ENCODE results near the gene MEGF11.

Gene MEGF11

DNA sequence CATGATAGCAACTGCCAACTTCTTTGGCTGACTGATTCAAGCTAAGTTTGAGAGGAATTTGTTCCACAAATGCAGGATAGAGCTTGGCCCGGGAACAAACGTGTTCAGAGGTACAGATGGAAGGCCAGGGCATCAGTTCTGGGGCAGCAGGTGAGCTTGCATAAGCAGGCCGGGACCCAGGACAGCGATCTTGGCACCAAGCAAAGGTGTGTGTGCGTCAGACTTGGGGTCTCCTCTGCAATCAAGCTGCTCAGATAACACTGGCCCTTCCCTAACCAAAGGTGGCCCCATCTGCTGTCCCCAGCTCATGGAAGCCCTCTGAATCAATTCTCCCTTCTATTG is 155.6 kb downstream of the MEGF11 start:
- no peaks in the 10 kb centered on the region for H3K9me3 ChIP-seq (ENCODE audit: low read length)
- no peaks in the 10 kb centered on the region for H3K36me3 ChIP-seq (ENCODE audit: insufficient read depth, low read length)
- H3K27me3 ChIP-seq (ENCODE audit: insufficient read depth, low read length) = peaks cover 29% of the 10 kb centered on the region
- H3K4me3 ChIP-seq (ENCODE audit: low read length) = no peak overlapping the region
- no peaks in the 10 kb centered on the region for H3K4me1 ChIP-seq (ENCODE audit: insufficient read depth, low read length)
- no peak overlapping the region for H2AFZ ChIP-seq (ENCODE audit: low read depth, low read length)

DNA sequence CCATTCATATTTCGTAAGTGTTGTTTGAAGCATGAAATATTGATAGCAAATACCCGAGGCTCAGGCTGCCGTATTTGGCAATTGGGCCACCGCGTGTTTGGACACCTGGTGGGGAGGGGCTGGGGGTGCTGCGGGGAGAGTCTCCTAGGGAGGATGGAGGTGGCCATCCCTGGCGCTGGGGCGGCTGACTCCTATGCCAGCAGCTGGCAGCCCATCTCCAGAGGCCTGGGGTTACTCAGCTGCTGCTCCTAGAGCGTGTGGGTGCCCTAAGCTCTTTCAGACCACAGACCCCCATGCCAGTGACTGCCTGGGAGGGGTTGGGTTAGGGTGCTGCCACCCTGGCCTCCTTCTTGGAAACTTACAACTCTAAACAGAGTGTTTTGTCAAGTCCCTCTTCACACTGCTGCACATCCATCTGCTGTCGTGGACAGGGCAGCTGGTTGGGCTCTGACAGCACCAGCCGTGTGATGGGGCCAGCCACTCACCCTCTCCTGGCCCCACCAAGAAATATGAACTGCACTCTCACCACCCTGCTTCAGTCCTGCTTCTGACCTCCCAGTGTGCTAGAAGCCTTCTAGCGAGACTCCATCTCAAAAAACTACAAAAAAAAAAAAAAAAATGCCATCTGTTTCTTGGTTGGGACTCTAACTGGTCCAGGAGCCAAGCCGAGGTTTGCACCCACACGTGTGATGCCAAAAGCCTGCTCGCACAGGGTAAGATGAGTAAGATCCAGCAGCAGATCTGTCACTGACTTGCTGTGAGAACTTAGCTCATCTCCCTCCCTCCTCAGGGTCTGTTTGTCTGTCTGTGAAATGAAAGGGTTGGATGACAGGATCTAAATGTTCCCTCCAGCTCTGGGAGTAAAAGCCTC is 156.2 kb downstream of the MEGF11 start:
- Histone ChIP-seq H3K27me3 (ENCODE audit: insufficient read depth, low read length) (peaks cover 29% of the 10 kb centered on the region), H3K36me3 (ENCODE audit: insufficient read depth, low read length) (no peaks in the 10 kb centered on the region), H3K4me3 (ENCODE audit: low read length) (no peak overlapping the region), H3K9me3 (ENCODE audit: low read length) (no peaks in the 10 kb centered on the region), H3K4me1 (ENCODE audit: insufficient read depth, low read length) (no peaks in the 10 kb centered on the region), H2AFZ (ENCODE audit: low read depth, low read length) (no peak overlapping the region)

DNA sequence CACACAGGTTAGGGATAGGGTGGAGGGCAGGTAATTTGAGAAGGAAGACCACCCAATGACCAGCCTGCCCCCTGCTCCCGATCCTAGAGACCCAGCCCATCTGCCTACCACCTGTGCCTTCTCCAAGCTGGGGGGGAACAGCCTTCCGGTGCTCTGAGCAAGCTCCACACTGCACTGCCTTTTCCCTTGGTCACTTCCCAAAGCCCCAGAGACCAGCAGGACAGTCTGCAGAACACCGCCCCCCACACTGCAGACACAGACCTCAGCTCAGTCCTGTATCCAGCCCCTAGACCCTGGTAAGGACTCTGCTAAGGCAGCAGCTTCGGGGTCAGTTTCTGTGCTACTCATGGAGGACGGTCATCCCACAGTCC is 156.9 kb downstream of the MEGF11 start:
- Histone ChIP-seq H2AFZ (ENCODE audit: low read depth, low read length) (no peak overlapping the region), H3K4me3 (ENCODE audit: low read length) (no peak overlapping the region), H3K27me3 (ENCODE audit: insufficient read depth, low read length) (peaks cover 29% of the 10 kb centered on the region), H3K36me3 (ENCODE audit: insufficient read depth, low read length) (no peaks in the 10 kb centered on the region), H3K9me3 (ENCODE audit: low read length) (no peaks in the 10 kb centered on the region), H3K4me1 (ENCODE audit: insufficient read depth, low read length) (no peaks in the 10 kb centered on the region)

DNA sequence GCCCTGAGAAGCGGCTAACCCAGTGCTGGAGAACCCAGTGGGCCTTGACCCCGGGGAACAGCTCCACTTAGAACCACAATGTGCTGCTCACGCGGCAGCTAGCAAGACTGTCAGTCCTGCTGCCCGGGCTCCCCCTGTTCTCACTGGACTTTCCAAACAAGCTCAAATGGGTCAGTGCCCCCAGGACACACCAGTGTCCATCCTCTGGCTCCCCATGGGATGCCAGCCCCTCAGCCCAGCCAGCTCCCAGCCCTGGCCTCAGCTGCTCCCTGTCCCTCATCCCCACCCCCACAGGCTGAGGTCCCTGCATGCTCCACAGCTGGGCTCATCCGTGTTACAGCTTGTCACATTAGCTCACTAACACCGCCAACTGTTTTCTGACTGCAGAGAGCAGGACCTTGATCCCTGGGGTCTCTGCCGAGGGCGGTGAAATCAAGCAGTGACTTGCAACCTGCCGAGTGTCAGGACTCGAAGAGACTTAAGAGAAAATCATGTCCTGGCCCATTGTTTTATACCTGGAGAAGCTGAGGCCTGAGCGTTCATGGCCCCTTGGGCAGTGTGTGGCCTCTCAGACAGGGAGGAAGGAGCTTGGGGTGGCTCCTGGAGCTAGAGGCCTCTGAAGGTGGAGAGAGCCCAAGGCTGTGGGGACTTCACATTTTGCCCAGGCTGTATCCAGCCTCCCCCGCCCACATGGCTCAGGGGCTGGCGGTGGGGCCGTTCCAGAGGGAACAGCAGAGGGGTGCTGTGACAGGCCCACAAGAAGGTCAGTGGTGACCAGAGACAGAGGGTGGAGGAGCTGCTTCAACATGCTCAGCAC is 157.5 kb downstream of the MEGF11 start:
- Histone ChIP-seq H3K27me3 (ENCODE audit: insufficient read depth, low read length) (peaks cover 29% of the 10 kb centered on the region), H3K4me3 (ENCODE audit: low read length) (no peak overlapping the region), H2AFZ (ENCODE audit: low read depth, low read length) (no peak overlapping the region), H3K36me3 (ENCODE audit: insufficient read depth, low read length) (no peaks in the 10 kb centered on the region), H3K9me3 (ENCODE audit: low read length) (no peaks in the 10 kb centered on the region), H3K4me1 (ENCODE audit: insufficient read depth, low read length) (no peaks in the 10 kb centered on the region)

DNA sequence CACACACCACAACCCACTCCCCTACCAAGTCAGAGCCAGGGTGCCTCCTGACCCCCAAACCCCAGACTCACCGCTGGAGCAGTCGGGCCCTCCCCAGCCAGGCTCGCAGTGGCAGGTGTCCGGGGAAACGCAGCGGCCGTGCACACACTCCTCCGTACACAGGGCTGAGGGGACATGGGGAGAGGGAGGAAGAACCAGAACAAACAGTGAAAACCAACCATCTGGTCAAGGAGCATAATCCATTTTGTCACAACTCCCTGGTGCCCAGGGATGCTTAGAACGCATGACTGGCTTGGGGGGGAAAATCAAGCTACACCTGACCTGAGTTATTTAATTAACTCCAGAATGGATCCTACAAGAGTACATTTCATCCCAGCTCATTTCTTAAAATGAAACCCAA is 159.2 kb downstream of the MEGF11 start:
- Histone ChIP-seq H3K4me1 (ENCODE audit: insufficient read depth, low read length) (no peaks in the 10 kb centered on the region), H3K9me3 (ENCODE audit: low read length) (no peaks in the 10 kb centered on the region), H3K4me3 (ENCODE audit: low read length) (no peak overlapping the region), H3K27me3 (ENCODE audit: insufficient read depth, low read length) (peaks cover 26% of the 10 kb centered on the region), H3K36me3 (ENCODE audit: insufficient read depth, low read length) (no peaks in the 10 kb centered on the region), H2AFZ (ENCODE audit: low read depth, low read length) (no peak overlapping the region)

DNA sequence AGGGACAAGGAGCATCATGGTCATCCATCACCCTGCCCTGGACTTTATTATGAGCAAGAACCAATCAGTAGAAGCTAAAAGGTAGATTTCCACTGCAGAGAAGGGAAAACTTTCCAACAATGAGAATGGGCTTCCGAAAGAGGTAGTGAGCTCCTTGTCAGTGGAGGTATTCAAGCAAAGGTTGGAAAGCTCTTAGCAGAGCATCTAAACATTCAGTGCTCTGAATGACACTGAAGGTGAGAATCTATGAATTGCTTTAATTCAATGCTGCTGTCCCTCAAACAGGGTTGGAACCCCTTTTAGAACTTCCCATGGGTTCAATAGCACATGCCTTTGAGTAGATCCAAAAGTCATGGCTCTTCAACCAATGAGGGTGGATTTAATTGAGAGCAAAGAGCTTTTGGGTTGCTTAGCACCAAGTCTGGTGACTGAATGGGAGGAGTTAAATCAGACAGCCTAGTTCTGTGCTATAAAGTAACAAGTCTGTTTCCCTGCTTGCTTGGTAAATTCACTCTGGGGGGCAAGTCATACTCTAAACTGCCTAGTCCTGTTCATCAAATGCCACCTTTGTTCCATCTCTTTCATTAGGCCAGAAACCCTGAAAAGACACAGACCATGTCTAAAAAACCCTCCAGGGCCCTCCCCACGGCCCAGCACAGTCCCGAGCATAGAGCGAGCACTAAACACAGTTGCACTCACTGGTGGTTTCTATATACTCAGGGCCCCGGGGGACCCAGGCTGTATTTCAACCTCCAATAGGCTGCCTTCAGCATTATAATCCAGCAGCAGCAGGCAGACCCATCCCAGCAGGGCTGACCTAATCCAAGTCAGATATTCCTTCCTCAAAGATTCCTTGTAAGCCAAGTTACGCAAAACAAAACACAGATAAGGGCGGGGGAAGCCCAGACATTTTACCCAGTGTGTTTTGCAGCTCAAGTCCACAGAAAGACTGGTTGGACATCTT is 161.2 kb downstream of the MEGF11 start:
- no peak overlapping the region for H3K4me3 ChIP-seq (ENCODE audit: low read length)
- H3K36me3 ChIP-seq (ENCODE audit: insufficient read depth, low read length) = no peaks in the 10 kb centered on the region
- H3K27me3 ChIP-seq (ENCODE audit: insufficient read depth, low read length) = peaks cover 20% of the 10 kb centered on the region
- no peak overlapping the region for H2AFZ ChIP-seq (ENCODE audit: low read depth, low read length)
- no peaks in the 10 kb centered on the region for H3K9me3 ChIP-seq (ENCODE audit: low read length)
- no peaks in the 10 kb centered on the region for H3K4me1 ChIP-seq (ENCODE audit: insufficient read depth, low read length)

DNA sequence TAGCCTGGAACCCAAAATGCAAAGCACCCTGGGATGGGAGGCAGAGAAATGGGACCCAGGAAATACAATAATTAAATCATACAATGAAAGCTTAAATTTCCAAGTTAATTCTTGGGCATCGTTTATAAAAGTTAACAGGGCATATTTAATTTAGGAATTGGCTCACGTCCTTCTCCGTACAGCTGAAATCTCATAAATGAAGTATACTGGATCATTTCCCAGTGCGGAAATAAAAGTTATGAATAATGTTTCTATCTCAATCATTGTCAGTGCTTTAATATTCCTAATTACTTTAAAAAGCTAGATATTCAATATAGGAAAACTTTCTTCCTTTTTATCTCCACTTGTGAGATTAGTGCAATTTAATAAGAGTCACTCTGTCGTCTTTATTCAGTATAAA is 164.0 kb downstream of the MEGF11 start:
- Histone ChIP-seq H2AFZ (ENCODE audit: low read depth, low read length) (no peak overlapping the region), H3K27me3 (ENCODE audit: insufficient read depth, low read length) (peaks cover 6% of the 10 kb centered on the region), H3K4me1 (ENCODE audit: insufficient read depth, low read length) (no peaks in the 10 kb centered on the region), H3K36me3 (ENCODE audit: insufficient read depth, low read length) (no peaks in the 10 kb centered on the region), H3K4me3 (ENCODE audit: low read length) (no peak overlapping the region), H3K9me3 (ENCODE audit: low read length) (no peaks in the 10 kb centered on the region)

DNA sequence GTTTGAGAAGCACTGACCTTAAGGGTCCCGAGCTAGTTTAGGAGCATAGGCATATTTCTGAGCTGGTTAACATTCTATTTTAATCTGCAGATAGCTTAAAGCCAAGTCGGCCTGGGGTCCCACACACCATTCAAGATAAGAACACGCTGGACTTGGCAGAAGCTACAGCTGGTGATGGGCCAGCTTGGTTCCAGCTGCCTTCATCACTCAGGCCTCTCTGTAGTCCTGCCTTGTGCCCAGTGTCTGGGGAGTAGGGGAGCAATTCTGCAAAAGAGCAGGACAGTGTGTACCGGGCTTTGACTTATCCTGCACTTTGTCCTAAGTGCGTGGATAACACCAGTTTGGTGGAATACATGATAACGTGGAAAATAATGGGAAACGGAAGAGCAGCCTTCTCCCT is 164.5 kb downstream of the MEGF11 start:
- Histone ChIP-seq H3K4me1 (ENCODE audit: insufficient read depth, low read length) (no peaks in the 10 kb centered on the region), H2AFZ (ENCODE audit: low read depth, low read length) (no peak overlapping the region), H3K9me3 (ENCODE audit: low read length) (no peaks in the 10 kb centered on the region), H3K36me3 (ENCODE audit: insufficient read depth, low read length) (no peaks in the 10 kb centered on the region), H3K4me3 (ENCODE audit: low read length) (no peak overlapping the region), H3K27me3 (ENCODE audit: insufficient read depth, low read length) (peaks cover 6% of the 10 kb centered on the region)

- no peaks in the 10 kb centered on the region for H3K4me1 ChIP-seq (ENCODE audit: insufficient read depth, low read length)
- no peaks in the 10 kb centered on the region for H3K36me3 ChIP-seq (ENCODE audit: insufficient read depth, low read length)
- H3K9me3 ChIP-seq (ENCODE audit: low read length) = no peaks in the 10 kb centered on the region
- no peak overlapping the region for H3K4me3 ChIP-seq (ENCODE audit: low read length)
- H2AFZ ChIP-seq (ENCODE audit: low read depth, low read length) = no peak overlapping the region
- H3K27me3 ChIP-seq (ENCODE audit: insufficient read depth, low read length) = peaks cover 7% of the 10 kb centered on the region
These were observed 168.4 kb downstream of the MEGF11 start for GRCh38 chr15:66085128-66085527.

DNA sequence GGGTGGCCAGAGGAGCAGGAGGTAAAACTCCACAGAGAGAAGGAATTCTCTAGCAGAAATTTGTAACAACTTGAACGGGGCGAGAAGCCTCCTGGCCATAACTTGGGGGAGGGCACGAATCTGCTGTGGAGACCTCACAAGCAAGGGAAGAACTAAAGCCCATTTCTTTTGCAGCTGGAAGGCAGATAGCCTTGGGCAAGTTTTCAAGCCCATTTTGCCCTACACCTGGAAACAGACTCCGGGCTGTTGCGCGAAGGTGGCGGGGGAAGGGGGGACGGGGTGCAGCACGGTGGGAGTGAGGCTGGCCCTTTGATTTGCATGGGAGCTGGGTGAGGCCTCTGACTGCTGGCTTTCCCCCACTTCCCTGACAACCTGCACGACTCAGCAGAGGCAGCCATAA is 168.8 kb downstream of the MEGF11 start:
- H3K4me3 ChIP-seq (ENCODE audit: low read length) = no peak overlapping the region
- H3K27me3 ChIP-seq (ENCODE audit: insufficient read depth, low read length) = peaks cover 7% of the 10 kb centered on the region

DNA sequence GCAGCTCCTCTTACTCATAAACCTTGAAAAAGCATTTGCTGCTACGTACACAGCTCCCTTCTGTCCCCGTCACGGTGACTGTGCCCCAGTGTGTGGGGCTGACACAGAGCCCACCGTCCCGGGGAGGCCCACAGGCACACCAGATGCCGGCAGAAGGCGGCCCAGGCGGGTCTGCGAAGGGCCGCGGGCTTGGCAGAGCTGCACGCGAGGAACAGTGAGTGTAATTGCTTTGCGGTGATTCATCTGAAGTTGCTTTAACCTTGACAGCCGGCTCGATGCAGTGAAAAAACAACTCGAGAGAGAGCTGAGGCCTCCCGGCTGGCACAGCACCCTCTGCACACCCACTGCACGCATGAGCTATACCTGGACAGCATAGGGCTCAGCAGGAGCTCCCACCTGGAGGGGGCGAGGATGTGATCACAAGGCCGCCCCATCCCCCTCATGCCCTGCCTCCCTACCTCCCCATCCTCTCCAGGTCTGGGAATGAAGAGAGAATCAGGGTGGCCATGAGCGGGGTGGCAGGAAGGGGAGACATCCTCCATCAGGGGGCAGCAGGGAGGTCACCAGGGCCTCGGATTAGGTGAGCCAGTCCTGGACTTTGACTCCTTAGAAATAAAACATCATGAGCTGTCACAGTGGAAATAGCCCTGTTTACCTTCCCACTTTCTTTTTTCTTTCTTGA is 172.7 kb downstream of the MEGF11 start:
- Histone ChIP-seq H3K27me3 (ENCODE audit: insufficient read depth, low read length) (peaks cover 2% of the 10 kb centered on the region), H3K4me1 (ENCODE audit: insufficient read depth, low read length) (no peaks in the 10 kb centered on the region), H3K4me3 (ENCODE audit: low read length) (no peak overlapping the region), H3K9me3 (ENCODE audit: low read length) (no peaks in the 10 kb centered on the region), H2AFZ (ENCODE audit: low read depth, low read length) (no peak overlapping the region), H3K36me3 (ENCODE audit: insufficient read depth, low read length) (no peaks in the 10 kb centered on the region)

More for the DNA sequence above, 168.8 kb downstream of the MEGF11 start:
- Histone ChIP-seq H2AFZ (ENCODE audit: low read depth, low read length) (no peak overlapping the region), H3K36me3 (ENCODE audit: insufficient read depth, low read length) (no peaks in the 10 kb centered on the region), H3K4me1 (ENCODE audit: insufficient read depth, low read length) (no peaks in the 10 kb centered on the region), H3K9me3 (ENCODE audit: low read length) (no peaks in the 10 kb centered on the region)

- peaks cover 2% of the 10 kb centered on the region for H3K27me3 ChIP-seq (ENCODE audit: insufficient read depth, low read length)
- H3K4me1 ChIP-seq (ENCODE audit: insufficient read depth, low read length) = no peaks in the 10 kb centered on the region
- H2AFZ ChIP-seq (ENCODE audit: low read depth, low read length) = no peak overlapping the region
- H3K9me3 ChIP-seq (ENCODE audit: low read length) = no peaks in the 10 kb centered on the region
- no peaks in the 10 kb centered on the region for H3K36me3 ChIP-seq (ENCODE audit: insufficient read depth, low read length)
- no peak overlapping the region for H3K4me3 ChIP-seq (ENCODE audit: low read length)
These were observed 174.6 kb downstream of the MEGF11 start for GRCh38 chr15:66078929-66079275.

All from neuron (in vitro differentiated cells).